AG09309 (cell line): ENCODE measurements around the gene NAT10.

Experiments
- DNase-seq: peaks from one replicate; pipeline ENCODE4 v3.0.0-alpha.2; 2010; ENCODE audit warnings: low read depth
- H3K4me3 ChIP-seq: 2 replicates; pipeline ENCODE4 v1.5.1; 2011; ENCODE audit warnings: mild to moderate bottlenecking, low read depth, low read length, moderate library complexity; ENCODE audit not compliant: control insufficient read depth
- TF ChIP-seq, protein P1 (sequence below): IDR thresholded peaks from 2 replicates; pipeline ENCODE4 v1.5.1; 2011; ENCODE audit warnings: mild to moderate bottlenecking, low read depth, low read length, inconsistent platforms; ENCODE audit not compliant: insufficient read depth, control insufficient read depth; ENCODE audit errors: missing control alignments

Gene NAT10

DNA sequence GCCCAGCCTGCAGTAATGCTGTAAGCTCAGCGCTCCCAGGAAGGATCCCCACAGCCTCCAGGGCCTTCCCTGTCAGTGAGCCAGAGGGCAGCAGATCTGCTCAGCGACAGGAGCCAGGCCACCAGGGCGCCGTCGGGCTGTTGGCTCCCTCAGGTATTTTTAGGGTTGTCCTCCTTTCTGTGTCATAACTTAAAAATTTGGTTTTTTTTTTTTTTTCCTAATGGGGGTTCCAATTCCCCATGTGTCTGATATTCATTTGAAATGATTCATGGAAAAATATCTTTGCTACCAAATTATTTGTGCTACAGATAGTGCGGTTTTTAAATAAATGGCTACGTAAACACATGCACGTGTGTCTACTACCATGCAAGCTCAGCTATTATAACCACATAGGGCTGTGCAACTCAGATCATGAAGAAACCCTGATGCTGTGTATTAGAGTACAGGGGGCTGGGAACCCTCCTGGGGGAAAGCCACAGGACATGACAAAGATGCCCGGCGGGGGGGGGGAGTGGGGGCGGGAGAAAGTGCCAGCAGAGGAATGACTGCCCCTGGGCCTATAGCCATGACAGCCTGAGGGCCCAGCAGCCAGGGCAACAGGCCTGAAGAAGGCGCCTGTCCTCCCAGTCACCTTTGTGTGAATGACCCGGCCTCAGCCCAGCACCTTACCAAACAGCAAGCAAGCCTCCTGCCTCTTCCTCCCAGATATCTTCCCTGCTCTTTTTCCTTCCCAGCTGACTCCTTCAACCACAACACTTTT lies 89.3 kb downstream of the NAT10 start:
- no peak for DNase-seq
- TF ChIP-seq, protein P1, sequence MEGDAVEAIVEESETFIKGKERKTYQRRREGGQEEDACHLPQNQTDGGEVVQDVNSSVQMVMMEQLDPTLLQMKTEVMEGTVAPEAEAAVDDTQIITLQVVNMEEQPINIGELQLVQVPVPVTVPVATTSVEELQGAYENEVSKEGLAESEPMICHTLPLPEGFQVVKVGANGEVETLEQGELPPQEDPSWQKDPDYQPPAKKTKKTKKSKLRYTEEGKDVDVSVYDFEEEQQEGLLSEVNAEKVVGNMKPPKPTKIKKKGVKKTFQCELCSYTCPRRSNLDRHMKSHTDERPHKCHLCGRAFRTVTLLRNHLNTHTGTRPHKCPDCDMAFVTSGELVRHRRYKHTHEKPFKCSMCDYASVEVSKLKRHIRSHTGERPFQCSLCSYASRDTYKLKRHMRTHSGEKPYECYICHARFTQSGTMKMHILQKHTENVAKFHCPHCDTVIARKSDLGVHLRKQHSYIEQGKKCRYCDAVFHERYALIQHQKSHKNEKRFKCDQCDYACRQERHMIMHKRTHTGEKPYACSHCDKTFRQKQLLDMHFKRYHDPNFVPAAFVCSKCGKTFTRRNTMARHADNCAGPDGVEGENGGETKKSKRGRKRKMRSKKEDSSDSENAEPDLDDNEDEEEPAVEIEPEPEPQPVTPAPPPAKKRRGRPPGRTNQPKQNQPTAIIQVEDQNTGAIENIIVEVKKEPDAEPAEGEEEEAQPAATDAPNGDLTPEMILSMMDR = no peak
- no peak overlapping the region for H3K4me3 ChIP-seq
